Activated naive CD4-positive, alpha-beta T cell treated with anti-CD3 and anti-CD28 coated beads, Interleukin-2, amount 50 U/mL, for 24 hours (primary cell): Measurements from ENCODE around the gene WBP11.
A peak's percentile ranks its signal among the peaks of the same experiment; 100 is the strongest.

Experiments
- H3K27ac Mint-ChIP-seq: one replicate; pipeline ENCODE4 v1.8.0; 2021; ENCODE audit warnings: mild to moderate bottlenecking, mixed read lengths
- H3K27me3 Mint-ChIP-seq: one replicate; pipeline ENCODE4 v1.8.0; 2021; ENCODE audit warnings: mixed read lengths
- H3K36me3 Mint-ChIP-seq: one replicate; pipeline ENCODE4 v1.8.0; 2021; ENCODE audit warnings: mixed read lengths
- H3K4me1 Mint-ChIP-seq: one replicate; pipeline ENCODE4 v1.8.0; 2021; ENCODE audit warnings: mixed read lengths
- H3K4me3 Mint-ChIP-seq: one replicate; pipeline ENCODE4 v1.8.0; 2021; ENCODE audit warnings: mild to moderate bottlenecking, mixed read lengths
- H3K9me3 Mint-ChIP-seq: one replicate; pipeline ENCODE4 v1.8.0; 2021; ENCODE audit warnings: mixed read lengths

WBP11 gene

GRCh38 chr12:14785568-14785967 lies 17.7 kb downstream of the WBP11 start:
- Mint-ChIP-seq H3K27me3 (no peaks in the 10 kb centered on the region), H3K4me3 (no peak overlapping the region), H3K9me3 (no peaks in the 10 kb centered on the region), H3K27ac (no peak overlapping the region), H3K36me3 (peaks cover 12% of the 10 kb centered on the region), H3K4me1 (no peaks in the 10 kb centered on the region)

GRCh38 chr12:14784471-14784870 lies 18.8 kb downstream of the WBP11 start:
- peak overlapping the region; percentile 31 for H3K27ac Mint-ChIP-seq

GRCh38 chr12:14782756-14783155 lies 20.5 kb downstream of the WBP11 start:
- Mint-ChIP-seq H3K27ac (no peak overlapping the region), H3K4me3 (no peak overlapping the region), H3K4me1 (peaks cover 4% of the 10 kb centered on the region), H3K36me3 (peaks cover 6% of the 10 kb centered on the region), H3K27me3 (no peaks in the 10 kb centered on the region), H3K9me3 (no peaks in the 10 kb centered on the region)

More at GRCh38 chr12:14784471-14784870, 18.8 kb downstream of the WBP11 start:
- Mint-ChIP-seq H3K27me3 (no peaks in the 10 kb centered on the region), H3K4me3 (no peak overlapping the region), H3K36me3 (peaks cover 10% of the 10 kb centered on the region), H3K9me3 (no peaks in the 10 kb centered on the region), H3K4me1 (no peaks in the 10 kb centered on the region)

GRCh38 chr12:14781563-14781962 lies 21.7 kb downstream of the WBP11 start:
- no peak overlapping the region for H3K4me3 Mint-ChIP-seq
- no peaks in the 10 kb centered on the region for H3K27me3 Mint-ChIP-seq
- H3K36me3 Mint-ChIP-seq = peaks cover 1% of the 10 kb centered on the region
- H3K4me1 Mint-ChIP-seq = peaks cover 10% of the 10 kb centered on the region
- no peaks in the 10 kb centered on the region for H3K9me3 Mint-ChIP-seq
- no peak overlapping the region for H3K27ac Mint-ChIP-seq

- peaks cover 17% of the 10 kb centered on the region for H3K4me1 Mint-ChIP-seq
- H3K9me3 Mint-ChIP-seq = no peaks in the 10 kb centered on the region
- peaks cover 1% of the 10 kb centered on the region for H3K36me3 Mint-ChIP-seq
- no peak overlapping the region for H3K27ac Mint-ChIP-seq
- no peaks in the 10 kb centered on the region for H3K27me3 Mint-ChIP-seq
- no peak overlapping the region for H3K4me3 Mint-ChIP-seq
These were observed 22.4 kb downstream of the WBP11 start for GRCh38 chr12:14780859-14781258.

- no peaks in the 10 kb centered on the region for H3K27me3 Mint-ChIP-seq
- H3K9me3 Mint-ChIP-seq = no peaks in the 10 kb centered on the region
- peaks cover 1% of the 10 kb centered on the region for H3K36me3 Mint-ChIP-seq
- no peak overlapping the region for H3K4me3 Mint-ChIP-seq
- H3K27ac Mint-ChIP-seq = no peak overlapping the region
- H3K4me1 Mint-ChIP-seq = peaks cover 27% of the 10 kb centered on the region
These were observed 23.4 kb downstream of the WBP11 start for GRCh38 chr12:14779834-14780233.

GRCh38 chr12:14777271-14777670 lies 26.0 kb downstream of the WBP11 start:
- Mint-ChIP-seq H3K36me3 (peaks cover 1% of the 10 kb centered on the region), H3K27me3 (no peaks in the 10 kb centered on the region), H3K27ac (no peak overlapping the region), H3K4me1 (peaks cover 47% of the 10 kb centered on the region), H3K4me3 (no peak overlapping the region), H3K9me3 (no peaks in the 10 kb centered on the region)

GRCh38 chr12:14776236-14776961 lies 26.9 kb downstream of the WBP11 start:
- Mint-ChIP-seq H3K27ac (peak overlapping the region; percentile 62), H3K4me3 (peak overlapping the region; percentile 94), H3K27me3 (no peaks in the 10 kb centered on the region), H3K4me1 (peaks cover 55% of the 10 kb centered on the region), H3K9me3 (no peaks in the 10 kb centered on the region), H3K36me3 (peaks cover 1% of the 10 kb centered on the region)

- no peaks in the 10 kb centered on the region for H3K27me3 Mint-ChIP-seq
- peaks cover 1% of the 10 kb centered on the region for H3K36me3 Mint-ChIP-seq
- H3K9me3 Mint-ChIP-seq = no peaks in the 10 kb centered on the region
- H3K4me3 Mint-ChIP-seq = peak overlapping the region; percentile 94
- H3K27ac Mint-ChIP-seq = peak overlapping the region; percentile 95
- peaks cover 62% of the 10 kb centered on the region for H3K4me1 Mint-ChIP-seq
These were observed 27.7 kb downstream of the WBP11 start for GRCh38 chr12:14775636-14775980.

GRCh38 chr12:14774906-14775635 lies 28.2 kb downstream of the WBP11 start:
- Mint-ChIP-seq H3K27me3 (no peaks in the 10 kb centered on the region), H3K36me3 (peaks cover 1% of the 10 kb centered on the region), H3K4me3 (peak overlapping the region; percentile 94), H3K4me1 (peaks cover 62% of the 10 kb centered on the region), H3K9me3 (no peaks in the 10 kb centered on the region), H3K27ac (peak overlapping the region; percentile 95)

- H3K27me3 Mint-ChIP-seq = no peaks in the 10 kb centered on the region
- H3K27ac Mint-ChIP-seq = peak overlapping the region; percentile 95
- no peaks in the 10 kb centered on the region for H3K9me3 Mint-ChIP-seq
- peaks cover 1% of the 10 kb centered on the region for H3K36me3 Mint-ChIP-seq
- H3K4me3 Mint-ChIP-seq = peak overlapping the region; percentile 94
- peaks cover 64% of the 10 kb centered on the region for H3K4me1 Mint-ChIP-seq
These were observed 29.0 kb downstream of the WBP11 start for GRCh38 chr12:14774074-14774905.

GRCh38 chr12:14773685-14774073 lies 29.6 kb downstream of the WBP11 start:
- H3K4me1 Mint-ChIP-seq = peaks cover 70% of the 10 kb centered on the region

GRCh38 chr12:14772946-14773345 lies 30.3 kb downstream of the WBP11 start:
- Mint-ChIP-seq H3K27me3 (no peaks in the 10 kb centered on the region), H3K4me3 (no peak overlapping the region), H3K9me3 (no peaks in the 10 kb centered on the region), H3K27ac (peak overlapping the region; percentile 80), H3K4me1 (peaks cover 69% of the 10 kb centered on the region), H3K36me3 (peaks cover 4% of the 10 kb centered on the region)

More at GRCh38 chr12:14773685-14774073, 29.6 kb downstream of the WBP11 start:
- H3K9me3 Mint-ChIP-seq = no peaks in the 10 kb centered on the region
- no peaks in the 10 kb centered on the region for H3K27me3 Mint-ChIP-seq
- H3K36me3 Mint-ChIP-seq = peaks cover 3% of the 10 kb centered on the region
- peak overlapping the region; percentile 95 for H3K27ac Mint-ChIP-seq
- peak overlapping the region; percentile 94 for H3K4me3 Mint-ChIP-seq

- no peaks in the 10 kb centered on the region for H3K9me3 Mint-ChIP-seq
- no peaks in the 10 kb centered on the region for H3K27me3 Mint-ChIP-seq
- peaks cover 77% of the 10 kb centered on the region for H3K4me1 Mint-ChIP-seq
- peak overlapping the region; percentile 97 for H3K27ac Mint-ChIP-seq
- H3K4me3 Mint-ChIP-seq = peak overlapping the region; percentile 97
- H3K36me3 Mint-ChIP-seq = peaks cover 16% of the 10 kb centered on the region
These were observed 31.6 kb downstream of the WBP11 start for GRCh38 chr12:14771651-14772137.
